Brain microvascular endothelial cell (primary cell): Measurements from ENCODE around the gene NRARP.

Experiments used
- DNase-seq: peaks from one replicate; pipeline ENCODE4 v3.0.0-alpha.2; 2020
- H3K27ac ChIP-seq: fragments of 250-450 bp; sonication (Bioruptor Pico); 2 replicates; pipeline ENCODE4 v1.5.1; 2020; ENCODE audit warnings: mild to moderate bottlenecking, moderate library complexity
- H3K27me3 ChIP-seq: fragments of 250-450 bp; sonication (Bioruptor Pico); replicated peaks from 2 replicates; pipeline ENCODE4 v1.5.1; 2020; ENCODE audit warnings: mild to moderate bottlenecking
- H3K36me3 ChIP-seq: fragments of 250-450 bp; sonication (Bioruptor Pico); replicated peaks from 2 replicates; pipeline ENCODE4 v1.5.1; 2020; ENCODE audit warnings: mild to moderate bottlenecking
- H3K4me3 ChIP-seq: 2 replicates; pipeline ENCODE4 v1.5.1; 2011; ENCODE audit warnings: low read depth, mild to moderate bottlenecking, control low read depth, low read length, moderate library complexity
- CTCF ChIP-seq: IDR thresholded peaks from 2 replicates; pipeline ENCODE4 v1.5.1; 2011; ENCODE audit warnings: low read depth, mild to moderate bottlenecking, moderate library complexity, low read length, control low read depth, inconsistent platforms; ENCODE audit errors: missing control alignments
- in situ Hi-C: cut with HindIII; loops from 2 replicates; pipeline ENCODE4 v1.10.0; 2017; ENCODE audit warnings: low sequenced_read_pairs, low pct_ligation_motif_present

Gene NRARP

GRCh38 chr9:137293482-137294090 lies 8.5 kb downstream of the NRARP start:
- in situ Hi-C loops = no loop called here
- Histone ChIP-seq H3K4me3 (no peak overlapping the region), H3K27me3 (no peaks in the 10 kb centered on the region)

GRCh38 chr9:137293094-137293481 lies 9.0 kb downstream of the NRARP start:
- H3K4me3 ChIP-seq = no peak overlapping the region
- in situ Hi-C loops = no loop called here
- DNase-seq = no peak
- no peak for TF ChIP-seq CTCF
- H3K27ac ChIP-seq = no peak overlapping the region
- H3K36me3 ChIP-seq = no peaks in the 10 kb centered on the region
- H3K27me3 ChIP-seq = no peaks in the 10 kb centered on the region

More at GRCh38 chr9:137293482-137294090, 8.5 kb downstream of the NRARP start:
- no peak for DNase-seq
- TF ChIP-seq CTCF = no peak
- no peak overlapping the region for H3K27ac ChIP-seq
- no peaks in the 10 kb centered on the region for H3K36me3 ChIP-seq

- no peaks in the 10 kb centered on the region for H3K27me3 ChIP-seq
- DNase-seq = peak; percentile 74
- H3K27ac ChIP-seq = no peak overlapping the region
- TF ChIP-seq CTCF = peak; percentile 80
- H3K4me3 ChIP-seq = no peak overlapping the region
- in situ Hi-C loops = no loop called here
- H3K36me3 ChIP-seq = no peaks in the 10 kb centered on the region
Measured at GRCh38 chr9:137286975-137287383, 15.1 kb downstream of the NRARP start.

- no peaks in the 10 kb centered on the region for H3K27me3 ChIP-seq
- DNase-seq = no peak
- in situ Hi-C loops = no loop called here
- H3K27ac ChIP-seq = no peak overlapping the region
- TF ChIP-seq CTCF = no peak
- peak overlapping the region; percentile 15 for H3K4me3 ChIP-seq
- peaks cover 11% of the 10 kb centered on the region for H3K36me3 ChIP-seq
Measured at GRCh38 chr9:137281345-137282116, 20.5 kb downstream of the NRARP start.

GRCh38 chr9:137280474-137281344 lies 21.4 kb downstream of the NRARP start:
- Histone ChIP-seq H3K36me3 (peaks cover 11% of the 10 kb centered on the region), H3K27me3 (no peaks in the 10 kb centered on the region), H3K4me3 (peak overlapping the region; percentile 32), H3K27ac (no peak overlapping the region)
- DNase-seq = no peak
- peak; percentile 56 for TF ChIP-seq CTCF
- in situ Hi-C loops = no loop called here
